ENCODE results near the gene HOXC5.

Gene HOXC5

GRCh38 chr12:54022960-54023884, 9.6 kb upstream of the HOXC5 start:
- no peak for DNase-seq (ENCODE audit: extremely low read depth, low read depth)
- H3K4me3 ChIP-seq (replicated peaks; ENCODE audit: low read depth, low read length) = no peak overlapping the region
- TF ChIP-seq, protein P1, sequence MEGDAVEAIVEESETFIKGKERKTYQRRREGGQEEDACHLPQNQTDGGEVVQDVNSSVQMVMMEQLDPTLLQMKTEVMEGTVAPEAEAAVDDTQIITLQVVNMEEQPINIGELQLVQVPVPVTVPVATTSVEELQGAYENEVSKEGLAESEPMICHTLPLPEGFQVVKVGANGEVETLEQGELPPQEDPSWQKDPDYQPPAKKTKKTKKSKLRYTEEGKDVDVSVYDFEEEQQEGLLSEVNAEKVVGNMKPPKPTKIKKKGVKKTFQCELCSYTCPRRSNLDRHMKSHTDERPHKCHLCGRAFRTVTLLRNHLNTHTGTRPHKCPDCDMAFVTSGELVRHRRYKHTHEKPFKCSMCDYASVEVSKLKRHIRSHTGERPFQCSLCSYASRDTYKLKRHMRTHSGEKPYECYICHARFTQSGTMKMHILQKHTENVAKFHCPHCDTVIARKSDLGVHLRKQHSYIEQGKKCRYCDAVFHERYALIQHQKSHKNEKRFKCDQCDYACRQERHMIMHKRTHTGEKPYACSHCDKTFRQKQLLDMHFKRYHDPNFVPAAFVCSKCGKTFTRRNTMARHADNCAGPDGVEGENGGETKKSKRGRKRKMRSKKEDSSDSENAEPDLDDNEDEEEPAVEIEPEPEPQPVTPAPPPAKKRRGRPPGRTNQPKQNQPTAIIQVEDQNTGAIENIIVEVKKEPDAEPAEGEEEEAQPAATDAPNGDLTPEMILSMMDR (IDR thresholded peaks at IDR 0.05; ENCODE audit: low read depth, low read length, missing control alignments) = no peak

GRCh38 chr12:54024127-54024526, 8.7 kb upstream of the HOXC5 start:
- TF ChIP-seq, protein P1 (IDR thresholded peaks at IDR 0.05; ENCODE audit: low read depth, low read length, missing control alignments) = no peak
- H3K4me3 ChIP-seq (replicated peaks; ENCODE audit: low read depth, low read length) = no peak overlapping the region
- no peak for DNase-seq (ENCODE audit: extremely low read depth, low read depth)

- TF ChIP-seq, protein P1 (IDR thresholded peaks at IDR 0.05; ENCODE audit: low read depth, low read length, missing control alignments) = no peak
- H3K4me3 ChIP-seq (replicated peaks; ENCODE audit: low read depth, low read length) = no peak overlapping the region
- no peak for DNase-seq (ENCODE audit: extremely low read depth, low read depth)
Measured at GRCh38 chr12:54024581-54025305, 8.1 kb upstream of the HOXC5 start.

GRCh38 chr12:54025499-54026405, 7.1 kb upstream of the HOXC5 start:
- TF ChIP-seq, protein P1 (IDR thresholded peaks at IDR 0.05; ENCODE audit: low read depth, low read length, missing control alignments) = no peak
- no peak overlapping the region for H3K4me3 ChIP-seq (replicated peaks; ENCODE audit: low read depth, low read length)
- DNase-seq (ENCODE audit: extremely low read depth, low read depth) = no peak

GRCh38 chr12:54026640-54027441, 6.0 kb upstream of the HOXC5 start:
- TF ChIP-seq, protein P1 (IDR thresholded peaks at IDR 0.05; ENCODE audit: low read depth, low read length, missing control alignments) = no peak
- DNase-seq (ENCODE audit: extremely low read depth, low read depth) = no peak
- H3K4me3 ChIP-seq (replicated peaks; ENCODE audit: low read depth, low read length) = no peak overlapping the region

GRCh38 chr12:54027442-54027786, 5.4 kb upstream of the HOXC5 start:
- no peak overlapping the region for H3K4me3 ChIP-seq (replicated peaks; ENCODE audit: low read depth, low read length)
- TF ChIP-seq, protein P1 (IDR thresholded peaks at IDR 0.05; ENCODE audit: low read depth, low read length, missing control alignments) = no peak
- no peak for DNase-seq (ENCODE audit: extremely low read depth, low read depth)

All from HFF-Myc (cell line).